WTC11 (cell line): ENCODE measurements around the gene CUL9. TPM values are rescaled to one million over a fixed set of nuclear protein-coding genes. Genes with fewer than 3 reads are reported as not detected.

Source experiments
- ATAC-seq: fragments of 200-7000 bp; cut with Tn5 transposase; 2 replicates; pipeline ENCODE4 v1.10.0; 2021; ENCODE audit warnings: mild to moderate bottlenecking, moderate library complexity
- CTCF ChIA-PET: fragments of 300-600 bp; sonication (Branson Sonifier 250); formaldehyde crosslinking; loops from one replicate; lab custom pipeline; 2021; ENCODE audit warnings: antibody characterized with exemption; lab: Charles Lee
- POLR2A ChIA-PET: fragments of 350-600 bp; sonication (Branson Sonifier 250); formaldehyde crosslinking; loops from one replicate; lab custom pipeline; 2021; ENCODE audit warnings: antibody characterized with exemption; lab: Charles Lee
- DNase-seq: peaks from one replicate; pipeline ENCODE4 v3.0.0; 2021; ENCODE audit warnings: low spot score
- H3K27ac Mint-ChIP-seq: 2 replicates; pipeline ENCODE4 v1.8.0; 2021; ENCODE audit warnings: mixed read lengths
- H3K27me3 Mint-ChIP-seq: 2 replicates; pipeline ENCODE4 v1.8.0; 2021; ENCODE audit warnings: low read depth, mild to moderate bottlenecking, moderate library complexity, mixed read lengths
- H3K36me3 Mint-ChIP-seq: 2 replicates; pipeline ENCODE4 v1.8.0; 2021; ENCODE audit warnings: mixed read lengths
- H3K4me1 Mint-ChIP-seq: 2 replicates; pipeline ENCODE4 v1.8.0; 2022; ENCODE audit warnings: mixed read lengths
- H3K4me3 Mint-ChIP-seq: 2 replicates; pipeline ENCODE4 v1.8.0; 2021; ENCODE audit warnings: mild to moderate bottlenecking, moderate library complexity, mixed read lengths
- H3K9me3 Mint-ChIP-seq: 2 replicates; pipeline ENCODE4 v1.8.0; 2021; ENCODE audit warnings: mixed read lengths
- CBFB ChIP-seq: sonication (generic); formaldehyde crosslinking; IDR thresholded peaks from 2 replicates; pipeline ENCODE4 v1.8.1; 2022; ENCODE audit warnings: mild to moderate bottlenecking, low read depth, missing genetic modification reagents
- ETV6 ChIP-seq: sonication (generic); formaldehyde crosslinking; IDR thresholded peaks from 2 replicates; pipeline ENCODE4 v1.8.1; 2022; ENCODE audit warnings: mild to moderate bottlenecking, missing genetic modification reagents
- GABPB1 ChIP-seq: sonication (generic); formaldehyde crosslinking; IDR thresholded peaks from 2 replicates; pipeline ENCODE4 v1.8.1; 2023; ENCODE audit warnings: mild to moderate bottlenecking, missing genetic modification reagents
- JAZF1 ChIP-seq: fragments of 250-450 bp; sonication (Bioruptor Pico); IDR thresholded peaks from 2 replicates; pipeline ENCODE4 v1.9.0; 2021; ENCODE audit warnings: moderate library complexity, mild to moderate bottlenecking, inconsistent platforms
- NR3C1 ChIP-seq: sonication (generic); formaldehyde crosslinking; conservative IDR thresholded peaks from 2 replicates; pipeline ENCODE4 v1.8.1; 2023; ENCODE audit warnings: low read depth, mild to moderate bottlenecking, missing genetic modification reagents
- SMAD4 ChIP-seq: sonication (generic); formaldehyde crosslinking; IDR thresholded peaks from 2 replicates; pipeline ENCODE4 v1.8.0; 2022; ENCODE audit warnings: mild to moderate bottlenecking, missing genetic modification reagents
- TEAD4 ChIP-seq: sonication (generic); formaldehyde crosslinking; IDR thresholded peaks from 2 replicates; pipeline ENCODE4 v1.8.0; 2022; ENCODE audit warnings: mild to moderate bottlenecking, missing genetic modification reagents
- ZBTB21 ChIP-seq: sonication (generic); formaldehyde crosslinking; IDR thresholded peaks from 2 replicates; pipeline ENCODE4 v1.8.1; 2023; ENCODE audit warnings: mild to moderate bottlenecking, missing genetic modification reagents, borderline replicate concordance
- ZNF219 ChIP-seq: sonication (generic); formaldehyde crosslinking; IDR thresholded peaks from 2 replicates; pipeline ENCODE4 v1.8.0; 2023; ENCODE audit warnings: missing genetic modification reagents, mild to moderate bottlenecking, borderline replicate concordance
- total RNA-seq: library from RNA; stranded (reverse); gene quantifications from 3 replicates; pipeline ENCODE4 v1.2.3, GENCODE V29; 2021
- TF ChIP-seq, protein P1 (sequence below): sonication (generic); formaldehyde crosslinking; IDR thresholded peaks from 2 replicates; pipeline ENCODE4 v1.8.1; 2023; ENCODE audit warnings: mild to moderate bottlenecking, missing genetic modification reagents, borderline replicate concordance
- TF ChIP-seq, protein P2 (sequence below): sonication (generic); formaldehyde crosslinking; IDR thresholded peaks from 2 replicates; pipeline ENCODE4 v1.8.1; 2023; ENCODE audit warnings: mild to moderate bottlenecking, missing genetic modification reagents
- TF ChIP-seq, protein P3 (sequence below): sonication (generic); formaldehyde crosslinking; IDR thresholded peaks from 2 replicates; pipeline ENCODE4 v1.8.0; 2023; ENCODE audit warnings: mild to moderate bottlenecking, missing genetic modification reagents
- TF ChIP-seq, protein P4 (sequence below): sonication (generic); formaldehyde crosslinking; IDR thresholded peaks from 2 replicates; pipeline ENCODE4 v1.8.0; 2022; ENCODE audit warnings: missing genetic modification reagents

Gene CUL9
- total RNA-seq, 1 experiment from 2014 or later: 15.2 TPM

DNA sequence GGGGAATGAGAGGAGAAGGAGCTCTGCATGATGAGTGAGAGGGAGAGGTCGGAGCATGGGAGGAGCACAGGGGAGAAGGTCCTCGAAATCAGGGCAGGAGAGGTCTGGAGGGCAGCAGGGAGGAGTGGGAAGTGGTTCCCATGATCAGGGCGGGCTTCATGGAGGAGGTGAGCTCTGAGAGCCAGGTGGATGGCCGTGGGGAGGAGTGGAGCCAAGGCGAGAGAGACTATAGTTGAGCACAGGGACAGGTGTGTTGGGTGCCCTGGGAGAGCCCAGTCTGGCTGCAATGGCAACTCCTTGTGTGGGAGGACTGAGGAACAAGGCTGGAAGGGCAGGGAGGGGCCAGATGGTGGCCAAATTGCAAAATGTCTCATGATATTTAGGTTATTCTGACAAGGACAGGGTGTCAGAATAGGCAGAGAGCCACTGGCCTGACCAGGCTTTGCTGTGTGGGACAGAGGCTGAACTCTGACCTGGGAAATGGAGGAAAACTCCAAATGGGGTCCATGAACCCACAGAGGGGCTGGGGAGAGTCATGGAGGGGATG lies 82.7 kb downstream of the CUL9 start:
- TF ChIP-seq ZBTB21 (CRISPR knock-in tag): no peak
- no peak for TF ChIP-seq JAZF1 (CRISPR knock-in tag)
- TF ChIP-seq, protein P1, sequence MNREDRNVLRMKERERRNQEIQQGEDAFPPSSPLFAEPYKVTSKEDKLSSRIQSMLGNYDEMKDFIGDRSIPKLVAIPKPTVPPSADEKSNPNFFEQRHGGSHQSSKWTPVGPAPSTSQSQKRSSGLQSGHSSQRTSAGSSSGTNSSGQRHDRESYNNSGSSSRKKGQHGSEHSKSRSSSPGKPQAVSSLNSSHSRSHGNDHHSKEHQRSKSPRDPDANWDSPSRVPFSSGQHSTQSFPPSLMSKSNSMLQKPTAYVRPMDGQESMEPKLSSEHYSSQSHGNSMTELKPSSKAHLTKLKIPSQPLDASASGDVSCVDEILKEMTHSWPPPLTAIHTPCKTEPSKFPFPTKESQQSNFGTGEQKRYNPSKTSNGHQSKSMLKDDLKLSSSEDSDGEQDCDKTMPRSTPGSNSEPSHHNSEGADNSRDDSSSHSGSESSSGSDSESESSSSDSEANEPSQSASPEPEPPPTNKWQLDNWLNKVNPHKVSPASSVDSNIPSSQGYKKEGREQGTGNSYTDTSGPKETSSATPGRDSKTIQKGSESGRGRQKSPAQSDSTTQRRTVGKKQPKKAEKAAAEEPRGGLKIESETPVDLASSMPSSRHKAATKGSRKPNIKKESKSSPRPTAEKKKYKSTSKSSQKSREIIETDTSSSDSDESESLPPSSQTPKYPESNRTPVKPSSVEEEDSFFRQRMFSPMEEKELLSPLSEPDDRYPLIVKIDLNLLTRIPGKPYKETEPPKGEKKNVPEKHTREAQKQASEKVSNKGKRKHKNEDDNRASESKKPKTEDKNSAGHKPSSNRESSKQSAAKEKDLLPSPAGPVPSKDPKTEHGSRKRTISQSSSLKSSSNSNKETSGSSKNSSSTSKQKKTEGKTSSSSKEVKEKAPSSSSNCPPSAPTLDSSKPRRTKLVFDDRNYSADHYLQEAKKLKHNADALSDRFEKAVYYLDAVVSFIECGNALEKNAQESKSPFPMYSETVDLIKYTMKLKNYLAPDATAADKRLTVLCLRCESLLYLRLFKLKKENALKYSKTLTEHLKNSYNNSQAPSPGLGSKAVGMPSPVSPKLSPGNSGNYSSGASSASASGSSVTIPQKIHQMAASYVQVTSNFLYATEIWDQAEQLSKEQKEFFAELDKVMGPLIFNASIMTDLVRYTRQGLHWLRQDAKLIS (CRISPR knock-in tag): no peak
- TF ChIP-seq, protein P2, sequence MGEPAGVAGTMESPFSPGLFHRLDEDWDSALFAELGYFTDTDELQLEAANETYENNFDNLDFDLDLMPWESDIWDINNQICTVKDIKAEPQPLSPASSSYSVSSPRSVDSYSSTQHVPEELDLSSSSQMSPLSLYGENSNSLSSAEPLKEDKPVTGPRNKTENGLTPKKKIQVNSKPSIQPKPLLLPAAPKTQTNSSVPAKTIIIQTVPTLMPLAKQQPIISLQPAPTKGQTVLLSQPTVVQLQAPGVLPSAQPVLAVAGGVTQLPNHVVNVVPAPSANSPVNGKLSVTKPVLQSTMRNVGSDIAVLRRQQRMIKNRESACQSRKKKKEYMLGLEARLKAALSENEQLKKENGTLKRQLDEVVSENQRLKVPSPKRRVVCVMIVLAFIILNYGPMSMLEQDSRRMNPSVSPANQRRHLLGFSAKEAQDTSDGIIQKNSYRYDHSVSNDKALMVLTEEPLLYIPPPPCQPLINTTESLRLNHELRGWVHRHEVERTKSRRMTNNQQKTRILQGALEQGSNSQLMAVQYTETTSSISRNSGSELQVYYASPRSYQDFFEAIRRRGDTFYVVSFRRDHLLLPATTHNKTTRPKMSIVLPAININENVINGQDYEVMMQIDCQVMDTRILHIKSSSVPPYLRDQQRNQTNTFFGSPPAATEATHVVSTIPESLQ (CRISPR knock-in tag): no peak
- no peak for TF ChIP-seq ETV6 (CRISPR knock-in tag)
- TF ChIP-seq, protein P3, sequence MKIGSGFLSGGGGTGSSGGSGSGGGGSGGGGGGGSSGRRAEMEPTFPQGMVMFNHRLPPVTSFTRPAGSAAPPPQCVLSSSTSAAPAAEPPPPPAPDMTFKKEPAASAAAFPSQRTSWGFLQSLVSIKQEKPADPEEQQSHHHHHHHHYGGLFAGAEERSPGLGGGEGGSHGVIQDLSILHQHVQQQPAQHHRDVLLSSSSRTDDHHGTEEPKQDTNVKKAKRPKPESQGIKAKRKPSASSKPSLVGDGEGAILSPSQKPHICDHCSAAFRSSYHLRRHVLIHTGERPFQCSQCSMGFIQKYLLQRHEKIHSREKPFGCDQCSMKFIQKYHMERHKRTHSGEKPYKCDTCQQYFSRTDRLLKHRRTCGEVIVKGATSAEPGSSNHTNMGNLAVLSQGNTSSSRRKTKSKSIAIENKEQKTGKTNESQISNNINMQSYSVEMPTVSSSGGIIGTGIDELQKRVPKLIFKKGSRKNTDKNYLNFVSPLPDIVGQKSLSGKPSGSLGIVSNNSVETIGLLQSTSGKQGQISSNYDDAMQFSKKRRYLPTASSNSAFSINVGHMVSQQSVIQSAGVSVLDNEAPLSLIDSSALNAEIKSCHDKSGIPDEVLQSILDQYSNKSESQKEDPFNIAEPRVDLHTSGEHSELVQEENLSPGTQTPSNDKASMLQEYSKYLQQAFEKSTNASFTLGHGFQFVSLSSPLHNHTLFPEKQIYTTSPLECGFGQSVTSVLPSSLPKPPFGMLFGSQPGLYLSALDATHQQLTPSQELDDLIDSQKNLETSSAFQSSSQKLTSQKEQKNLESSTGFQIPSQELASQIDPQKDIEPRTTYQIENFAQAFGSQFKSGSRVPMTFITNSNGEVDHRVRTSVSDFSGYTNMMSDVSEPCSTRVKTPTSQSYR (CRISPR knock-in tag): no peak
- TF ChIP-seq TEAD4: no peak
- TF ChIP-seq, protein P4, sequence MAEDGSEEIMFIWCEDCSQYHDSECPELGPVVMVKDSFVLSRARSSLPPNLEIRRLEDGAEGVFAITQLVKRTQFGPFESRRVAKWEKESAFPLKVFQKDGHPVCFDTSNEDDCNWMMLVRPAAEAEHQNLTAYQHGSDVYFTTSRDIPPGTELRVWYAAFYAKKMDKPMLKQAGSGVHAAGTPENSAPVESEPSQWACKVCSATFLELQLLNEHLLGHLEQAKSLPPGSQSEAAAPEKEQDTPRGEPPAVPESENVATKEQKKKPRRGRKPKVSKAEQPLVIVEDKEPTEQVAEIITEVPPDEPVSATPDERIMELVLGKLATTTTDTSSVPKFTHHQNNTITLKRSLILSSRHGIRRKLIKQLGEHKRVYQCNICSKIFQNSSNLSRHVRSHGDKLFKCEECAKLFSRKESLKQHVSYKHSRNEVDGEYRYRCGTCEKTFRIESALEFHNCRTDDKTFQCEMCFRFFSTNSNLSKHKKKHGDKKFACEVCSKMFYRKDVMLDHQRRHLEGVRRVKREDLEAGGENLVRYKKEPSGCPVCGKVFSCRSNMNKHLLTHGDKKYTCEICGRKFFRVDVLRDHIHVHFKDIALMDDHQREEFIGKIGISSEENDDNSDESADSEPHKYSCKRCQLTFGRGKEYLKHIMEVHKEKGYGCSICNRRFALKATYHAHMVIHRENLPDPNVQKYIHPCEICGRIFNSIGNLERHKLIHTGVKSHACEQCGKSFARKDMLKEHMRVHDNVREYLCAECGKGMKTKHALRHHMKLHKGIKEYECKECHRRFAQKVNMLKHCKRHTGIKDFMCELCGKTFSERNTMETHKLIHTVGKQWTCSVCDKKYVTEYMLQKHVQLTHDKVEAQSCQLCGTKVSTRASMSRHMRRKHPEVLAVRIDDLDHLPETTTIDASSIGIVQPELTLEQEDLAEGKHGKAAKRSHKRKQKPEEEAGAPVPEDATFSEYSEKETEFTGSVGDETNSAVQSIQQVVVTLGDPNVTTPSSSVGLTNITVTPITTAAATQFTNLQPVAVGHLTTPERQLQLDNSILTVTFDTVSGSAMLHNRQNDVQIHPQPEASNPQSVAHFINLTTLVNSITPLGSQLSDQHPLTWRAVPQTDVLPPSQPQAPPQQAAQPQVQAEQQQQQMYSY (CRISPR knock-in tag): no peak
- TF ChIP-seq ZNF219 (CRISPR knock-in tag): no peak
- no peak for TF ChIP-seq CBFB
- no peak for TF ChIP-seq GABPB1 (CRISPR knock-in tag)
- TF ChIP-seq SMAD4: no peak
- TF ChIP-seq NR3C1 (CRISPR knock-in tag): no peak
- TF ChIP-seq, all 79 proteins: peak for 0
- Mint-ChIP-seq H3K4me3 (no peak overlapping the region), H3K4me1 (peaks cover 31% of the 10 kb centered on the region), H3K36me3 (no peaks in the 10 kb centered on the region), H3K27me3 (peaks cover 24% of the 10 kb centered on the region), H3K27ac (no peak overlapping the region), H3K9me3 (no peaks in the 10 kb centered on the region)
- no peak for ATAC-seq
- POLR2A ChIA-PET: interaction anchor here (1.5 kb wide), 1 partner anchor 95 kb away, joined by 3 read pairs; no protein-coding TSS in a partner anchor
- no peak for DNase-seq
- CTCF ChIA-PET: interaction anchor here (1.0 to 4.8 kb wide), 9 partner anchors 22 to 231 kb away, joined by 3 to 27 read pairs (median 11); partner anchors contain the start of genes CRIP3, DNPH1 and ZNF318
